KMS-11 (cell line): Measurements from ENCODE around the gene ELFN2.

Experiments used
- H2AFZ ChIP-seq: fragments of 200-600 bp; sonication (generic); 2 replicates; pipeline ENCODE4 v1.6.1; 2016; ENCODE audit warnings: antibody characterized with exemption, mixed run types, low read depth
- H3K27ac ChIP-seq: fragments of 200-600 bp; sonication (generic); 2 replicates; pipeline ENCODE4 v1.6.1; 2016; ENCODE audit warnings: mild to moderate bottlenecking, mixed run types
- H3K27me3 ChIP-seq: fragments of 200-600 bp; sonication (generic); 2 replicates; pipeline ENCODE4 v1.6.1; 2017; ENCODE audit warnings: mild to moderate bottlenecking, low read depth, mixed run types, moderate library complexity; ENCODE audit not compliant: insufficient read depth
- H3K36me3 ChIP-seq: fragments of 200-600 bp; sonication (generic); 2 replicates; pipeline ENCODE4 v1.6.1; 2017; ENCODE audit warnings: mild to moderate bottlenecking, mixed run types; ENCODE audit not compliant: insufficient read depth
- H3K4me1 ChIP-seq: fragments of 200-600 bp; sonication (generic); 2 replicates; pipeline ENCODE4 v1.6.1; 2016; ENCODE audit warnings: mild to moderate bottlenecking, low read depth, mixed run types; ENCODE audit not compliant: poor library complexity, severe bottlenecking
- H3K4me2 ChIP-seq: fragments of 200-600 bp; sonication (generic); 2 replicates; pipeline ENCODE4 v1.7.0; 2016; ENCODE audit warnings: mild to moderate bottlenecking, mixed run types
- H3K4me3 ChIP-seq: fragments of 200-600 bp; sonication (generic); IDR thresholded peaks from 2 replicates; pipeline ENCODE4 v1.6.1; 2017; ENCODE audit warnings: low read depth, low read length, mixed read lengths; ENCODE audit not compliant: insufficient read depth
- H3K79me2 ChIP-seq: fragments of 200-600 bp; sonication (generic); 2 replicates; pipeline ENCODE4 v1.6.1; 2016; ENCODE audit warnings: low read depth, mixed run types; ENCODE audit not compliant: insufficient read depth
- H3K9ac ChIP-seq: fragments of 200-600 bp; sonication (generic); 2 replicates; pipeline ENCODE4 v1.6.1; 2016; ENCODE audit warnings: mild to moderate bottlenecking, mixed run types
- H4K20me1 ChIP-seq: fragments of 200-600 bp; sonication (generic); 2 replicates; pipeline ENCODE4 v1.6.1; 2016; ENCODE audit warnings: mild to moderate bottlenecking, mixed run types; ENCODE audit not compliant: insufficient read depth
- CTCF ChIP-seq: fragments of 200-600 bp; sonication (generic); conservative IDR thresholded peaks from 2 replicates; pipeline ENCODE4 v1.6.1; 2017; ENCODE audit warnings: low read depth, mild to moderate bottlenecking, antibody characterized with exemption, low read length, moderate library complexity, mixed read lengths

The ELFN2 gene

GRCh38 chr22:37451218-37451617, 23.9 kb upstream of the ELFN2 start:
- Histone ChIP-seq H3K9ac (no peak overlapping the region), H2AFZ (no peak overlapping the region), H3K27ac (no peak overlapping the region), H3K4me3 (no peak overlapping the region), H3K36me3 (no peaks in the 10 kb centered on the region), H4K20me1 (no peaks in the 10 kb centered on the region), H3K4me2 (no peak overlapping the region), H3K4me1 (no peaks in the 10 kb centered on the region), H3K79me2 (no peaks in the 10 kb centered on the region), H3K27me3 (no peaks in the 10 kb centered on the region)
- TF ChIP-seq CTCF: no peak

GRCh38 chr22:37449331-37450001, 22.2 kb upstream of the ELFN2 start:
- H3K27ac ChIP-seq: no peak overlapping the region
- H3K27me3 ChIP-seq: peaks cover 3% of the 10 kb centered on the region; the same call in 1 of the 2 replicates
- no peaks in the 10 kb centered on the region for H4K20me1 ChIP-seq
- H3K36me3 ChIP-seq: no peaks in the 10 kb centered on the region
- no peak overlapping the region for H3K4me3 ChIP-seq
- no peak overlapping the region for H3K4me2 ChIP-seq
- no peaks in the 10 kb centered on the region for H3K4me1 ChIP-seq
- no peak overlapping the region for H3K9ac ChIP-seq
- TF ChIP-seq CTCF: no peak
- no peak overlapping the region for H2AFZ ChIP-seq
- no peaks in the 10 kb centered on the region for H3K79me2 ChIP-seq

- Histone ChIP-seq H3K27ac (no peak overlapping the region), H4K20me1 (no peaks in the 10 kb centered on the region), H3K4me1 (no peaks in the 10 kb centered on the region), H3K4me3 (no peak overlapping the region), H3K27me3 (peaks cover 4% of the 10 kb centered on the region; the same call in 1 of the 2 replicates), H3K4me2 (no peak overlapping the region), H2AFZ (no peak overlapping the region), H3K79me2 (no peaks in the 10 kb centered on the region), H3K36me3 (no peaks in the 10 kb centered on the region), H3K9ac (no peak overlapping the region)
- no peak for TF ChIP-seq CTCF
Measured at GRCh38 chr22:37448516-37449127, 21.3 kb upstream of the ELFN2 start.

- H3K4me1 ChIP-seq: no peaks in the 10 kb centered on the region
- H3K4me2 ChIP-seq: no peak overlapping the region
- no peaks in the 10 kb centered on the region for H3K79me2 ChIP-seq
- no peak overlapping the region for H3K4me3 ChIP-seq
- H3K27ac ChIP-seq: no peak overlapping the region
- no peaks in the 10 kb centered on the region for H3K36me3 ChIP-seq
- no peak overlapping the region for H3K9ac ChIP-seq
- TF ChIP-seq CTCF: no peak
- no peak overlapping the region for H2AFZ ChIP-seq
- H3K27me3 ChIP-seq: peaks cover 4% of the 10 kb centered on the region; the same call in 1 of the 2 replicates
- H4K20me1 ChIP-seq: no peaks in the 10 kb centered on the region
Measured at GRCh38 chr22:37445501-37445900, 18.2 kb upstream of the ELFN2 start.
